Nephron progenitor cell (in vitro differentiated cells): ENCODE results near the gene IL1RL2.

Experiments used
- DNase-seq: peaks from one replicate; pipeline ENCODE4 v3.0.0; 2021
- H3K27ac Mint-ChIP-seq: 2 replicates; pipeline ENCODE4 v1.8.0; 2021; ENCODE audit warnings: mild to moderate bottlenecking, moderate library complexity, mixed read lengths
- H3K27me3 Mint-ChIP-seq: 2 replicates; pipeline ENCODE4 v1.8.0; 2021; ENCODE audit warnings: mild to moderate bottlenecking, low read depth, mixed read lengths; ENCODE audit not compliant: poor library complexity
- H3K36me3 Mint-ChIP-seq: 2 replicates; pipeline ENCODE4 v1.8.0; 2021; ENCODE audit warnings: low read depth, mixed read lengths
- H3K4me1 Mint-ChIP-seq: 2 replicates; pipeline ENCODE4 v1.8.0; 2021; ENCODE audit warnings: mixed read lengths
- H3K4me3 Mint-ChIP-seq: 2 replicates; pipeline ENCODE4 v1.8.0; 2021; ENCODE audit warnings: mild to moderate bottlenecking, moderate library complexity, mixed read lengths
- H3K9me3 Mint-ChIP-seq: 2 replicates; pipeline ENCODE4 v1.8.0; 2021; ENCODE audit warnings: mild to moderate bottlenecking, moderate library complexity, mixed read lengths
- TF ChIP-seq, protein P1 (sequence below): fragments of 200-600 bp; sonication (generic); IDR thresholded peaks from 2 replicates; pipeline ENCODE4 v1.5.0; 2021; ENCODE audit warnings: antibody characterized with exemption

IL1RL2 gene

DNA sequence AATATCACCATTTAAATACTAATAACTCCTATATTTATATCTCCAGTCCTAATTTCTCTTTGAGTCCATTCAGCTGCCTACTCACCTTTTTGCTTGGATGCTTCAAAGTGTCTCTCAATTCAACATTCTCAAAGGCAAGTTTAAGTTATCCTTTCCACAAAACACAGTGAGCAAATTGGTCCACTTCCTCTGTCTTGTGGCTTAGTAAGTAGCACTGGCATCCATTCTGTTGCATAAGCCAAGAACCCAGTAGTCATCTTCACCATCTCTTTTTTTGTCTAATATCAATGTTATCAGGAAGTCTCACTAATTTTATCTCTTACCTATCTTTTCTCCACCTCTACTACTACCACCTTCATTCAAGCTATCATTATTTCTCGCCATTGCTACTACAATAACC is 97.2 kb downstream of the IL1RL2 start:
- H3K27me3 Mint-ChIP-seq: no peaks in the 10 kb centered on the region

DNA sequence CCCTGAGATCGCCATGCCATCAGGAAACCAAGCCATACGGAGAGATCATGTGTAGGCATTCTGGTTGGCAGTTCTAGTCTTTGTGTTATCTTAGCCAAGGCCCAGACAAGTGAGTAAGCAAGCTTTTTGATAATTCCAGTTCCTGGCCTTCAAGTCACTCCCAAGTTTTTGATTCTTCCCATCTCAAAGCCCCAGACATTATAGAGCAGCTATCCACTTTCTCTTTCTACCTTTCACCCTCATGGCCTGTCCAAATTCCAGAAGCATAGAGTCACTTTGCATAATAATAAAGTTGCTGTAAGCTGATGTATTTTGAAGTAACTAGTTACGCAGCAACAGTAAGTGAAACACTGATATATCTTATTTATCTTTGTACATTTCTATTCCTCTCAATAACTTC is 97.8 kb downstream of the IL1RL2 start:
- no peak for DNase-seq
- Mint-ChIP-seq H3K9me3 (no peaks in the 10 kb centered on the region), H3K4me1 (no peaks in the 10 kb centered on the region), H3K4me3 (no peak overlapping the region), H3K36me3 (no peaks in the 10 kb centered on the region), H3K27ac (no peak overlapping the region), H3K27me3 (no peaks in the 10 kb centered on the region)
- TF ChIP-seq, protein P1, sequence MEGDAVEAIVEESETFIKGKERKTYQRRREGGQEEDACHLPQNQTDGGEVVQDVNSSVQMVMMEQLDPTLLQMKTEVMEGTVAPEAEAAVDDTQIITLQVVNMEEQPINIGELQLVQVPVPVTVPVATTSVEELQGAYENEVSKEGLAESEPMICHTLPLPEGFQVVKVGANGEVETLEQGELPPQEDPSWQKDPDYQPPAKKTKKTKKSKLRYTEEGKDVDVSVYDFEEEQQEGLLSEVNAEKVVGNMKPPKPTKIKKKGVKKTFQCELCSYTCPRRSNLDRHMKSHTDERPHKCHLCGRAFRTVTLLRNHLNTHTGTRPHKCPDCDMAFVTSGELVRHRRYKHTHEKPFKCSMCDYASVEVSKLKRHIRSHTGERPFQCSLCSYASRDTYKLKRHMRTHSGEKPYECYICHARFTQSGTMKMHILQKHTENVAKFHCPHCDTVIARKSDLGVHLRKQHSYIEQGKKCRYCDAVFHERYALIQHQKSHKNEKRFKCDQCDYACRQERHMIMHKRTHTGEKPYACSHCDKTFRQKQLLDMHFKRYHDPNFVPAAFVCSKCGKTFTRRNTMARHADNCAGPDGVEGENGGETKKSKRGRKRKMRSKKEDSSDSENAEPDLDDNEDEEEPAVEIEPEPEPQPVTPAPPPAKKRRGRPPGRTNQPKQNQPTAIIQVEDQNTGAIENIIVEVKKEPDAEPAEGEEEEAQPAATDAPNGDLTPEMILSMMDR: no peak

More for the DNA sequence above, 97.2 kb downstream of the IL1RL2 start:
- TF ChIP-seq, protein P1: no peak
- DNase-seq: no peak
- Mint-ChIP-seq H3K9me3 (no peaks in the 10 kb centered on the region), H3K4me1 (peaks cover 5% of the 10 kb centered on the region), H3K4me3 (no peak overlapping the region), H3K36me3 (no peaks in the 10 kb centered on the region), H3K27ac (no peak overlapping the region)

DNA sequence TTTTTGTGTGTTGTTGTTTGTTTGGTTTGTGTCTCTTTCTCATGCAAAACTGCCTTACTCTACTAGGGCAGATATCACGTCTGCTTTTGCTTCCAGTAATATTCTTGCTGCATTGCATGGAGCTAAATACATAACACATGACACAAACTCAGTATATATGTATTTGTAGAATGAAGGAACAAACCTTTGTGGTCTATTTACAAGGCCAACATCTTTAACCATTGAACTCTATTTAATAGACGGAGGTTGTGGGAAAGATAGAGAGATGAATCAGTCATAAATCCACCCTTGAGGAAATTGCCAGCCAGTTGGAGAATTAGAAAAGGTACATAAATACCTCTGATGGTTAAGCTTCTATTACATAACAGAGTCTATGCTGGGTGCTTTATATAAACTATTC is 98.5 kb downstream of the IL1RL2 start:
- TF ChIP-seq, protein P1: no peak
- no peaks in the 10 kb centered on the region for H3K27me3 Mint-ChIP-seq
- H3K4me3 Mint-ChIP-seq: no peak overlapping the region
- H3K4me1 Mint-ChIP-seq: no peaks in the 10 kb centered on the region
- no peaks in the 10 kb centered on the region for H3K36me3 Mint-ChIP-seq
- no peak for DNase-seq
- no peaks in the 10 kb centered on the region for H3K9me3 Mint-ChIP-seq
- H3K27ac Mint-ChIP-seq: no peak overlapping the region

DNA sequence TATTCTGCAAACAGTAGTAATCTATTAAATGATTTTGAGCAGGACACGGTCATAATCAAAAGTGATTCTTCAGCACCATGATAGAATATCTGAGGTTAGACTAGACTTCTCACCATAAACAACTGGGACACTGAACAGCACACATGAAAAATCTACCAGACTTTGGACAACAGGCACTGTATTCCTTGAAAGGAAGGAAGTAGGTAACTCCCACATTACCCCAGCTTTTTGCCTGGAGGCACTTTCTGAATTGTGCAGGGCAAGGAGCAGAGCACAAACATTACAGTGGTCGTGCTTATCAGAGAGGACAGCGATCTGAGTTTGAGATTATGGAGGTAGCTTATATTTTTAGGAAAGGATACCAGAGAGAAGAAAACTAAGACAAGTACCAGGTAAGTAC is 99.2 kb downstream of the IL1RL2 start:
- Mint-ChIP-seq H3K27ac (no peak overlapping the region), H3K27me3 (peaks cover 3% of the 10 kb centered on the region), H3K4me1 (no peaks in the 10 kb centered on the region), H3K9me3 (no peaks in the 10 kb centered on the region), H3K36me3 (no peaks in the 10 kb centered on the region), H3K4me3 (no peak overlapping the region)
- DNase-seq: no peak
- TF ChIP-seq, protein P1: no peak

DNA sequence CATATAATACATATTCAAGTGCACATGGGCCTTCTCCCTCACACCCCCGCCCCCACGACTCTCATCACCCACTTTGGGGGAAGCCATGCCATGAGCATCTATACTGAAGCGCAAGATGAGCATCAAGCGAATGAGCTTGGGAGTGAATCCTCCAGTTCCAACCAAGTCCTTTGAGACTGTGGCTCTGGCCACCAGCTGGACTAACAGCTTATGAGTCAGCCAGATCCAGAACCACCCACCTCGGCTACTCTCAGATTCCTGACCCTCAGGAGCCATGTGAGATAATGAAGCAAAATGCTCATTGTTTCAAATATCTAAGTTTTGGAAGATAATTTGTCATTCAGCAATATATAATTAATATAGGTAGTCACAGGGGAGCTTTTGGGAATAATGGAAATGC is 102.3 kb downstream of the IL1RL2 start:
- Mint-ChIP-seq H3K4me3 (no peak overlapping the region), H3K9me3 (no peaks in the 10 kb centered on the region), H3K27ac (no peak overlapping the region), H3K27me3 (peaks cover 13% of the 10 kb centered on the region), H3K4me1 (no peaks in the 10 kb centered on the region), H3K36me3 (no peaks in the 10 kb centered on the region)
- TF ChIP-seq, protein P1: no peak
- no peak for DNase-seq
